Measurements from ENCODE around the gene RAPGEF3. TPM values are rescaled to one million over a fixed set of nuclear protein-coding genes. Genes with fewer than 3 reads are reported as not detected.

The RAPGEF3 gene
- polyA plus RNA-seq, 1 donor = 7.9 TPM

DNA sequence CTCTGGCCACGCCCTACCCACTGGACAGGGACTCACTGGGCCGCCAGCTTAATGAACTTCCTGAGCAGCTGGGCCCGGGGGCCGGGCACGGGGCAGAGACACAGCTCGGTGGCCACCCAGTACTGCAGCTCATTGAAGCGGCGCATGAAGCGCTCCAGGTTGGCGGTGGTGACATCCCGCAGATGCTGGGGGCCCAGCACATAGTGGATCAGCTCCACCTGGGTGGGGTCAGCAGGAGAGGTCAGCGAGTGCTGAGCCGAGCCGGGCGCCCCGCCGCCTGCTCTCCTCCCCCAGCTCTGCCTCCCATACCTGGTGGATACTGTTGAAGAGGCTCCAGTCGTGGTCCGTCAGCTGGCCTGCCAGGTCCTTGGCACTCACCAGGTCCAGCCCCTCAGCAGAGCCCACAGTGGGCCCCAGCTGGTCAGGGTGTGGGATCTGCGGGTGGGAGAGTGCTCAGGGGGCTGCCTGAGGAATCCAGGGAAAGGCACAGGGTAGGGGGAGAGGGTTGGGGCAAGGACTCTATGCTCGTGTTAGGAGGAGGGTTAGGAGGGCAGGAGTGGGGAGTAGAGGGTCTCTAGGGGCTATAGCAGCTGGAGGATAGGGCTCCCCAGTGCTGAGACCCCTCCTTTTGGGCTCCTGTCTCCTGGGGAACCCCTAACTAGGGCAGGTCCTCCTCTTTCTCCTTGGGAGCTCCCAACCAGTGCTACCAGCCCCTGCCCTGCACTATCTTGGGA, 17.9 kb downstream of the RAPGEF3 start:
- no CpG with 5 or more reads among the region's 21 CpGs for whole genome bisulfite sequencing (ENCODE audit: insufficient coverage, low lambda C conversion rate)
- H3K27me3 ChIP-seq (ENCODE audit: control insufficient read depth, insufficient read depth, low read length) = no peaks in the 10 kb centered on the region
- H3K27ac ChIP-seq (ENCODE audit: low read length) = no peak overlapping the region
- H3K4me1 ChIP-seq (ENCODE audit: control insufficient read depth, insufficient read depth, low read length) = peaks cover 1% of the 10 kb centered on the region
- H3K4me3 ChIP-seq (ENCODE audit: low read length) = no peak overlapping the region
- no peaks in the 10 kb centered on the region for H3K36me3 ChIP-seq (ENCODE audit: control insufficient read depth, insufficient read depth, low read length)
- no peak for DNase-seq
- H3K9me3 ChIP-seq (ENCODE audit: control insufficient read depth, low read depth, low read length) = no peaks in the 10 kb centered on the region

DNA sequence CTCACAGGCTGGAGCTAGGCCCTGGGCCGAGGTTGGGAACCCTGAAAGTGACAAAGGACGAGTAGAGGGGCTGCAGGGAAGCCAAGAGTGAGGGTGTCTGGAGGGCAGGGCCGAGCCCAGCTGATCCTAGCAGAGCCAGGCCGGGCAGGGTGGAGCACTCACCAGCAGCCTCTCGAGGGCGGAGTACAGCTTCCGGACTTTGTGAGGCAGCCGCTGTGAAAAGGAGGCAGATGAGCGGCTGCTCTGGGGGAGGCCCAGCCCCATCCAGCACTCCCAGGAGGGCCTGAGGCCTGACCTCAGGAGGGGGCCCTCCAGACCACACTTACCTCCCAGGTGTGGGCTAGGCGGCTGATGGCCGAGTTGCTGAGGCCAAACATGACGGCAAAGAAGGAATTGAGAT, 18.7 kb downstream of the RAPGEF3 start:
- no CpG with 5 or more reads among the region's 12 CpGs for WGBS (ENCODE audit: insufficient coverage, low lambda C conversion rate)
- Histone ChIP-seq H3K4me1 (ENCODE audit: control insufficient read depth, insufficient read depth, low read length) (peaks cover 7% of the 10 kb centered on the region), H3K27me3 (ENCODE audit: control insufficient read depth, insufficient read depth, low read length) (no peaks in the 10 kb centered on the region), H3K36me3 (ENCODE audit: control insufficient read depth, insufficient read depth, low read length) (no peaks in the 10 kb centered on the region), H3K9me3 (ENCODE audit: control insufficient read depth, low read depth, low read length) (no peaks in the 10 kb centered on the region), H3K27ac (ENCODE audit: low read length) (no peak overlapping the region), H3K4me3 (ENCODE audit: low read length) (no peak overlapping the region)
- DNase-seq = peak in 1 of 2 donors; percentile 56

DNA sequence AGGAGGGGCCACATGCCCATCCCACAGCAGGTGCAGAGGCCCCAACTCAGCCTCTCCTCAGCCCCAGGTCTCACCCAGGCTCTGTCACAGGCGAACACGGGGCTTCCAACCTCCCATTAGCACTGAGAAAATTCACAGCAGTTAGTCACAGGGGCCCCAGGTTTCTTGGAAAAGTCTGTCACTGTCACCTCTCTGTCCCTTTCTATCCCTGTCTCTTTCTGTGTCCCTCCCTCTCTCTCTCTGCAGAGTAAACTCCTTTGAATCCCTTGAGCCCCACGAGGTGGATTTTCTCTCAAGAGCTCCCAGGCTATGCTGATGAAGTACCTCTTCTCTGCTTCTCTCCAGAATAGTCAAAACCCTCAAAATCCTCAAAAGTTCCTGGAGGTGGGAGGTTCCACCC, 19.4 kb downstream of the RAPGEF3 start:
- peaks cover 7% of the 10 kb centered on the region for H3K4me1 ChIP-seq (ENCODE audit: control insufficient read depth, insufficient read depth, low read length)
- 60% methylated on average over 3 of the region's 3 CpGs for WGBS (ENCODE audit: insufficient coverage, low lambda C conversion rate)
- DNase-seq = no peak
- H3K27me3 ChIP-seq (ENCODE audit: control insufficient read depth, insufficient read depth, low read length) = no peaks in the 10 kb centered on the region
- H3K9me3 ChIP-seq (ENCODE audit: control insufficient read depth, low read depth, low read length) = no peaks in the 10 kb centered on the region
- H3K27ac ChIP-seq (ENCODE audit: low read length) = no peak overlapping the region
- H3K36me3 ChIP-seq (ENCODE audit: control insufficient read depth, insufficient read depth, low read length) = no peaks in the 10 kb centered on the region
- no peak overlapping the region for H3K4me3 ChIP-seq (ENCODE audit: low read length)

DNA sequence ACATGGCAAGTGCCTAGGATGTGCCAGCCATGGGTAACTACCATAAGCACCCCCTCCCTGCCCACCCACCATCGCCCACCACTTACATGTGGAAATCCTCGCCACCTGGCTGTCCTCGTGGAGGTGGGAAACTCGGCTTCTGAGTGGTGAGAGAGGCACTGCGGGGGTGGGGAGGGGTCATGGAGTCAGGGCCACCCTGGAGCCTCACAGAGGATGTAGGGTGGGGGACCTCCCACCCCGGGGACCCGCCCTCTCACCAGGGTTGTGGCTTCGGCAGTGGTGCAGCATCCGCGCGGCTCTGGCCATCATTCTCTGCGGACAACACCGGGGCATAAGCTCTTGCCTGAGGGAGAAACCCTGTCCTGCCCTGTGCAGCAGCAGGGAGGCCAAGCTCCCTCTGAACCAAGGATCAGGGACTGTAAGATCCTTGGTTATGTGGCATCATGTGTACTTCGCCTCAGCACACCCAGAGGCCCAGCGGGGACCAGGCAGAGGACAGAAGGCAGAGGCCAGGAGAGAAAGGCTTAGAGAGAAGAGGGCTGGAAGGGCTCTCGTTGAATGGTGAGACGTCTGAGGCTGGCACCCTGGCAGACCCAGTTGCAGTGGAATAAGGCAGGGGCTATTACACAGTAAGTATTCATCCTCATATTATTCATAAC, 20.6 kb downstream of the RAPGEF3 start:
- no CpG with 5 or more reads among the region's 17 CpGs for WGBS (ENCODE audit: insufficient coverage, low lambda C conversion rate)
- peak; percentile 43 to 73 for DNase-seq
- Histone ChIP-seq H3K27me3 (ENCODE audit: control insufficient read depth, insufficient read depth, low read length) (no peaks in the 10 kb centered on the region), H3K27ac (ENCODE audit: low read length) (no peak overlapping the region), H3K4me1 (ENCODE audit: control insufficient read depth, insufficient read depth, low read length) (peaks cover 7% of the 10 kb centered on the region), H3K4me3 (ENCODE audit: low read length) (no peak overlapping the region), H3K36me3 (ENCODE audit: control insufficient read depth, insufficient read depth, low read length) (no peaks in the 10 kb centered on the region), H3K9me3 (ENCODE audit: control insufficient read depth, low read depth, low read length) (no peaks in the 10 kb centered on the region)

DNA sequence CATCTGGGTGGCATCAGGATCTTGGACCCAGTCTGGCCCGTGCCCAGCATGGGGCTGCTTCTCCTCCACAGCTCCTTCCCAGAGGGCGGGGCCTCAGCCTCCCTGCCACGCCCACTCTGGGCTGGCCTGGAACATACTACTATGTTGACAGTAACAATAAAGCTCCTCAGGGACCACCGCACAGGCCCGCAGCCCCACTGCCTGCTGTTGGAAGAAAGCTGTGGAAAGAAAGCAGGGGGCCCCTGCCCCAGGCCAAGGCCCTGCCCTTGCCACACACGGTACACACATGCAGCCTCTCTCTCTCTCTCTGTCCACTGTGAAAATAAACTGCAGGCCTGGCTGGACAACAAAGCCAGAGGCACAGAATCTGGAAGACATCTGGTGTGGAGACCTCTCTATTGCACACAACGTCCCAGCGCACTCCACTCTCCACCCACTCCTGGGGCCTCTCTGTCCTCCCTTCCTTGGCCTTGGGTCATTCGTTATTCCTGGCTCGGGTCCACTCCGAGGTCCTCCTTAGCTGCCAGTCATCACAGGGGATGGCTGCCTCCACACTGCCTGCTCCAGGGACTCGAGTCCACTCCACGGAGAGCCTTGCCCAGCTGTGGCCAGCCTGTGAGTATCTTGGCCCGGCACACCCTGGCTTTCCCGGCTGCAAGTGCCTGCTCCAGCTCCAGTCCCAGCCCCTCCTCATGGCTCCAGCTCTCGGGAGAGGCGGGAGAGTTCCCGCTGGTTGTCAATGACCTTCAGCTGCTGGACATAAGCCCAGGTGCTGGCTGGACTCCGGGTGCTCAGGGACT, 21.6 kb downstream of the RAPGEF3 start:
- H3K4me3 ChIP-seq (ENCODE audit: low read length) = no peak overlapping the region
- no peaks in the 10 kb centered on the region for H3K9me3 ChIP-seq (ENCODE audit: control insufficient read depth, low read depth, low read length)
- WGBS (ENCODE audit: insufficient coverage, low lambda C conversion rate) = no CpG with 5 or more reads among the region's 19 CpGs
- peak overlapping the region; percentile 51 for H3K27ac ChIP-seq (ENCODE audit: low read length)
- peaks cover 7% of the 10 kb centered on the region for H3K4me1 ChIP-seq (ENCODE audit: control insufficient read depth, insufficient read depth, low read length)
- H3K36me3 ChIP-seq (ENCODE audit: control insufficient read depth, insufficient read depth, low read length) = no peaks in the 10 kb centered on the region
- no peaks in the 10 kb centered on the region for H3K27me3 ChIP-seq (ENCODE audit: control insufficient read depth, insufficient read depth, low read length)
- peak; percentile 40 to 48 for DNase-seq

DNA sequence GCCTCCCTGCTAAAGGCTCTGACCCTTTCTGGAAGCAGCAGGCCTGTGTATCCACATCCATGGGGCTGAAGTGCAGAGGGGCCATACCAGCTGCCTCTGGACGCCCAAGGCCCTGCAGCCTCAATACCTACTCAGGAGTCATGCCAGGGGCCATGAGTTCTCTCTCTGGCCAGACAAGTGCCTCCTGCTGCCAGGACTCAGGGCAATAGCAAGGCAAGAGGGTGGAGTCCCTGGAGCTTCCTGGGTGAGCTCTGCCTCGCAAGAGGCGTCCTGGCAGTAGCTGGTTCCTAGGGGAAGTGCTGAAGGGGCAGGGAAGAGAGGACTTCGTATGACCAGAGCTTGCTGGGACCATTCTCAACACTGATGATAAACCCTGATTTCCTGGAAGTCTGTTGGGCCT, 22.5 kb downstream of the RAPGEF3 start:
- no peak for DNase-seq
- Histone ChIP-seq H3K9me3 (ENCODE audit: control insufficient read depth, low read depth, low read length) (no peaks in the 10 kb centered on the region), H3K4me3 (ENCODE audit: low read length) (no peak overlapping the region), H3K27me3 (ENCODE audit: control insufficient read depth, insufficient read depth, low read length) (no peaks in the 10 kb centered on the region), H3K4me1 (ENCODE audit: control insufficient read depth, insufficient read depth, low read length) (peaks cover 7% of the 10 kb centered on the region), H3K27ac (ENCODE audit: low read length) (no peak overlapping the region), H3K36me3 (ENCODE audit: control insufficient read depth, insufficient read depth, low read length) (no peaks in the 10 kb centered on the region)
- WGBS (ENCODE audit: insufficient coverage, low lambda C conversion rate) = no CpG with 5 or more reads among the region's 4 CpGs

DNA sequence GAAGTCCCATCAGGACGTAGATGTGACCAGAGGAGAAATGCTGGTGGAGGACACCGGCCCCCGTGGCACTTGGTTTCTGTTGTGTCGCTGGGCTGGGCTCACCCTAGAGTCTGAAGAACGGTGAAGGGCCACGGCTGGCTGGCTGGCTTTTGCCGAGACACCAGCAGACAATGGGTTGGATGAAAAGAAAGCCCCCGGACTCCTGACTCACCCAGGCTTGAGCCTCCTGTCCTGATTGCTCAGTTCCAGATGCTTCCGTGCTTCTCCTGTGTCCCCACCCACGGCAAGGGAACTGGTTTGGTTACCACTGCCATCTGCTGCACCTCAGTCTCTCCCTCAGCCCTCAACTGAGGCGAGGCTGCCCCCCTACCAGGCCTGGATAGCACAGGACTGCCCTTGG, 23.0 kb downstream of the RAPGEF3 start:
- H3K27ac ChIP-seq (ENCODE audit: low read length) = no peak overlapping the region
- no CpG with 5 or more reads among the region's 11 CpGs for WGBS (ENCODE audit: insufficient coverage, low lambda C conversion rate)

DNA sequence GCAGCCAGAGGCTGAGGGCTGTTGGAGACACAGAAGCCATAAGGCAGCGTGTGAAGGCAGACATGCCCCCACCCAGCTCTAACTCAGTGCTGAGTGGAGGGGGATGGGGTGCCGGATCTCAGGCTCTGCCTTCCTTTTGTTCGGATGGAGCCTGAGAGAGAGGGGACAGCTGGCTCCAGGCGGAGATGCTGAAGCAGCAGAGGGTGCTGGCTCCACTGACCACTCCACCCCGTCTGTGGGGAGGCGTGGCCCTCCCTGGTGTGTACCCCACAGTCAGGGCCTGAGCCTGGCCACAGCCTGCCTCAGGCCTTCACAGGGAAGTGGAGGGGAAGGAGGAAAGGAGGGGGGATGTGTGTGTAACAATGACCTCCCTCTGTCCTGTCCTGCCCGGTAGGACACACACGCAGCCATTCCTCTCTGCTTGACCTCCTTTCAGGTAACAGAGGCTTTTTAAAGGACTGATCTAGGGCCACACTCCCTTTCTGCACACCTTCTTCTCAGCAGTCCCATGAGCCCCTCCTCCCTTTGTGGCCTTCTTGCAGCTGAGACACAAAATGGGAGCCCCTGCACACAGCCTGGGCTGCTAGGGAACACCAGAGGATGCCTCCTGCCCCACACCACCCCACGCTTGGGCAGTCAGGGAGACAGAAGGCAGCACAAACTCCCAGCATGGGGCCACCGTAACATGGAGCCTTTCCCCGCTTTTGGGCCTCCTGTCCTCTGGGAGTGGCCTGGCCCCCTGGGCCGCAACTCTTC, 23.8 kb downstream of the RAPGEF3 start:
- no peak overlapping the region for H3K27ac ChIP-seq (ENCODE audit: low read length)
- DNase-seq = peak in 1 of 2 donors; percentile 26
- 100% methylated on average over 1 of the region's 12 CpGs for WGBS (ENCODE audit: insufficient coverage, low lambda C conversion rate)

More for the DNA sequence above, 23.0 kb downstream of the RAPGEF3 start:
- Histone ChIP-seq H3K4me1 (ENCODE audit: control insufficient read depth, insufficient read depth, low read length) (peaks cover 7% of the 10 kb centered on the region), H3K9me3 (ENCODE audit: control insufficient read depth, low read depth, low read length) (no peaks in the 10 kb centered on the region), H3K4me3 (ENCODE audit: low read length) (no peak overlapping the region), H3K36me3 (ENCODE audit: control insufficient read depth, insufficient read depth, low read length) (no peaks in the 10 kb centered on the region), H3K27me3 (ENCODE audit: control insufficient read depth, insufficient read depth, low read length) (no peaks in the 10 kb centered on the region)
- DNase-seq = no peak

DNA sequence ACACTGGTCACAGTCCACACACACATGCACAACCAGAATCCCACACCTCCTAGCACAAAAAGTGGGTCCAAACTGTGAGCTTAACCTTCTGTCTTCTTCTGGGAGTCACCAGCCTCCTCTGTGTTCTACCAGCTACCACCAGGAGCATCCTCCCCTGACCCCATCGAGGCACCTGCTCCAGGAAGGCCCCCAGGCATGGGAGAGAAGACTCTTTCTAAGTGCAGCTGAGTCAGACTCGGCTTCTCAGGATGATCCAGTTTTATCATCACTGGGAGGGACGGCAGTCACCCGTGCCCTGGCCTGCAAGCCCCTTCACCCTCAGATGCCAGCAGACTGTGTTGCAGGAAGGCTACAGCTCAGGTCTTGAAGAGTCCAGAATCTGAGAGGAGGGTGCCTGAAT, 25.5 kb downstream of the RAPGEF3 start:
- H3K9me3 ChIP-seq (ENCODE audit: control insufficient read depth, low read depth, low read length) = no peaks in the 10 kb centered on the region
- H3K4me1 ChIP-seq (ENCODE audit: control insufficient read depth, insufficient read depth, low read length) = peaks cover 7% of the 10 kb centered on the region
- WGBS (ENCODE audit: insufficient coverage, low lambda C conversion rate) = no CpG with 5 or more reads among the region's 4 CpGs
- H3K4me3 ChIP-seq (ENCODE audit: low read length) = no peak overlapping the region
- H3K27ac ChIP-seq (ENCODE audit: low read length) = no peak overlapping the region
- DNase-seq = no peak
- no peaks in the 10 kb centered on the region for H3K27me3 ChIP-seq (ENCODE audit: control insufficient read depth, insufficient read depth, low read length)
- H3K36me3 ChIP-seq (ENCODE audit: control insufficient read depth, insufficient read depth, low read length) = no peaks in the 10 kb centered on the region

More for the DNA sequence above, 23.8 kb downstream of the RAPGEF3 start:
- no peak overlapping the region for H3K4me3 ChIP-seq (ENCODE audit: low read length)
- no peaks in the 10 kb centered on the region for H3K27me3 ChIP-seq (ENCODE audit: control insufficient read depth, insufficient read depth, low read length)
- H3K36me3 ChIP-seq (ENCODE audit: control insufficient read depth, insufficient read depth, low read length) = no peaks in the 10 kb centered on the region
- peaks cover 7% of the 10 kb centered on the region for H3K4me1 ChIP-seq (ENCODE audit: control insufficient read depth, insufficient read depth, low read length)
- H3K9me3 ChIP-seq (ENCODE audit: control insufficient read depth, low read depth, low read length) = no peaks in the 10 kb centered on the region

DNA sequence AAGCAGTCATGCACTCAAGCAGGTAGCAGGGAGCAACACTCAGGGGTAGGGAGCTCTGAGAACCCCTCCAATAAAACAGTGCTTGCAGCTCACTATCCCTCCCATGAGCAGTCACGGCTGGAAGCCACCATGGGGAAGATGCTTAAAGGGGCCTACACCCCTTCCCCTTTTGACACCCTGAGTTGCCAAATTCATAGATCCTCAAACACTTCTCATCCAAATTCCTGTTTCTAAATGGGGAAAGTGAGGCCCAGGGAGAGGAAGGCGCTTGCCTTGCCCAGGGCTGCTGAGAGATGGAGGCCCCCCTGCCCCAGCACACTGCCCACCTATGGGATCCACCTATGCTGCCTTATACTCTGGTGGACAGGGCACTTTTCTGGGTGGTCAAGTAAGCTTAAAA, 26.2 kb downstream of the RAPGEF3 start:
- no peaks in the 10 kb centered on the region for H3K27me3 ChIP-seq (ENCODE audit: control insufficient read depth, insufficient read depth, low read length)
- H3K27ac ChIP-seq (ENCODE audit: low read length) = no peak overlapping the region
- no peaks in the 10 kb centered on the region for H3K9me3 ChIP-seq (ENCODE audit: control insufficient read depth, low read depth, low read length)
- H3K36me3 ChIP-seq (ENCODE audit: control insufficient read depth, insufficient read depth, low read length) = no peaks in the 10 kb centered on the region
- no peak for DNase-seq
- no peak overlapping the region for H3K4me3 ChIP-seq (ENCODE audit: low read length)
- H3K4me1 ChIP-seq (ENCODE audit: control insufficient read depth, insufficient read depth, low read length) = peaks cover 7% of the 10 kb centered on the region
- WGBS (ENCODE audit: insufficient coverage, low lambda C conversion rate) = no CpG with 5 or more reads among the region's 2 CpGs

All from large intestine (tissue), 3 donors.